RWPE1 (cell line): ENCODE data around the gene DGKI.

ENCODE experiments used
- CTCF ChIA-PET: fragments of 350-600 bp; sonication (Branson Sonifier 250); formaldehyde crosslinking; extraction: SDS; loops from one replicate; lab custom pipeline; 2021; lab: Yijun Ruan, JAX
- POLR2A ChIA-PET: fragments of 400-600 bp; formaldehyde crosslinking; extraction: SDS; loops from one replicate; lab custom pipeline; 2020; ENCODE audit warnings: antibody characterized with exemption; ENCODE audit not compliant: low non-redundant PET; lab: Yijun Ruan, JAX
- DNase-seq: peaks from one replicate; pipeline ENCODE4 v3.0.0; 2012; ENCODE audit warnings: low spot score
- H3K27ac ChIP-seq: fragments of 450-650 bp; 2 replicates; pipeline ENCODE4 v1.5.1; 2017
- TF ChIP-seq, protein P1 (sequence below): fragments of 450-650 bp; conservative IDR thresholded peaks from 2 replicates; pipeline ENCODE4 v1.5.1; 2017; ENCODE audit warnings: low read depth, mild to moderate bottlenecking

The DGKI gene

DNA sequence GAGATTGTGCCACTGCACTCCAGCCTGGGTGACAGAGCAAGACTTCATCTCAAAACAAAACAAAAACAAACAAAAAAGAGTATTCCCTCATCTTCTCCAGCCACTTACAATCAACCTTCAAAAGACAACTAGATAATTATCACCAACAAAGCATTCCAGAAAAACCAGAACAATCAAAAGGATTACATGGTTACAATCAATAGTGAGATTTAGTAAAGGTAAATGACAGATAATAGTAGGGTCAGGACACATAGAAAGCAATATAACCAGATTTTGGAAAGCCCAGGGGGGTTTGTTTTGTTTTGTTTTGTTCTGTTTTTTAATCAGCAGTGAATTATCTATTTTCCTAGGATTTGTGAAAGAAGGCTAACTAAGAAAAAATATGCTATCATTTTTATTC lies 412.2 kb downstream of the DGKI start:
- ChIA-PET CTCF (no interaction called here), POLR2A (no interaction called here)
- H3K27ac ChIP-seq: no peak overlapping the region
- TF ChIP-seq, protein P1, sequence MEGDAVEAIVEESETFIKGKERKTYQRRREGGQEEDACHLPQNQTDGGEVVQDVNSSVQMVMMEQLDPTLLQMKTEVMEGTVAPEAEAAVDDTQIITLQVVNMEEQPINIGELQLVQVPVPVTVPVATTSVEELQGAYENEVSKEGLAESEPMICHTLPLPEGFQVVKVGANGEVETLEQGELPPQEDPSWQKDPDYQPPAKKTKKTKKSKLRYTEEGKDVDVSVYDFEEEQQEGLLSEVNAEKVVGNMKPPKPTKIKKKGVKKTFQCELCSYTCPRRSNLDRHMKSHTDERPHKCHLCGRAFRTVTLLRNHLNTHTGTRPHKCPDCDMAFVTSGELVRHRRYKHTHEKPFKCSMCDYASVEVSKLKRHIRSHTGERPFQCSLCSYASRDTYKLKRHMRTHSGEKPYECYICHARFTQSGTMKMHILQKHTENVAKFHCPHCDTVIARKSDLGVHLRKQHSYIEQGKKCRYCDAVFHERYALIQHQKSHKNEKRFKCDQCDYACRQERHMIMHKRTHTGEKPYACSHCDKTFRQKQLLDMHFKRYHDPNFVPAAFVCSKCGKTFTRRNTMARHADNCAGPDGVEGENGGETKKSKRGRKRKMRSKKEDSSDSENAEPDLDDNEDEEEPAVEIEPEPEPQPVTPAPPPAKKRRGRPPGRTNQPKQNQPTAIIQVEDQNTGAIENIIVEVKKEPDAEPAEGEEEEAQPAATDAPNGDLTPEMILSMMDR: no peak
- DNase-seq: no peak

DNA sequence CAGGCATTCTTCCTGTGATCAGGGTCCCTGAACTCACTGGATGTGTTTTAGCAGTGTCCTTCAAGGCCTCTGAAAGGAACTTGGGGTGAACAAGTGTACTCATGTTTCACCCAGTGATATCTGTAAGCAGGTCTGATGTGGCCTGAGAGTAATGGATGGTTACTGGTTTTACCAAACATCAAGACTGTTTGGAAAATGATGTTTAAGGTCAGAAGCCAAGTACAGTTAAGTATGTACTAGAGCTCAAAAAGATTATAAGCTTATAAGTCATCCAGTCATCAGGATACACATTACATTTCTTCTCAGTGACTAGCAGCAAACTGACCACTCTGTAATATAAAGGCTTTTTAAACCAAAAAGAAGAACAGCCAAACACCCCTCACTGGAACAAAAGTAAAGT lies 423.5 kb downstream of the DGKI start:
- no peak for DNase-seq
- TF ChIP-seq, protein P1: no peak
- ChIA-PET POLR2A (no interaction called here), CTCF (no interaction called here)
- no peak overlapping the region for H3K27ac ChIP-seq

DNA sequence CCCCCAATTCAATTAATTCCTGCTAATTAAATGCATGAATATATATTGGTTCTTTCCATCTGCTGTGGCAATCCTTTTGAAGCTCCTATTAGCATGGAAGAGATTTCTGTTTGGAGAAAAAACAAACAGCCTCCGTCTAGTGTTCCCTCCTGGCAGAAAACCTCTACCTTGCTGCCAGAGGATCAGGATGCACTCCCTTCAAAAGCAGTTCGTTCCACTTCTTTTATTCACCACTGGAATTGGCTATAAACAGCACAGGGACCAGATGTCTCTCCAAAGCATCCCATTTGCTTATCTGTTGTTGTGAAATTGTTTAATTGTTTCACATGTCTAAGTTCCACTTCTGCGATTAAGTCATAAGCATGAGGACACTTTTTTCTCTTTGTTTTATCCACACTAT lies 425.4 kb downstream of the DGKI start:
- CTCF ChIA-PET: no interaction called here
- DNase-seq: no peak
- no peak overlapping the region for H3K27ac ChIP-seq
- TF ChIP-seq, protein P1: no peak
- POLR2A ChIA-PET: no interaction called here

DNA sequence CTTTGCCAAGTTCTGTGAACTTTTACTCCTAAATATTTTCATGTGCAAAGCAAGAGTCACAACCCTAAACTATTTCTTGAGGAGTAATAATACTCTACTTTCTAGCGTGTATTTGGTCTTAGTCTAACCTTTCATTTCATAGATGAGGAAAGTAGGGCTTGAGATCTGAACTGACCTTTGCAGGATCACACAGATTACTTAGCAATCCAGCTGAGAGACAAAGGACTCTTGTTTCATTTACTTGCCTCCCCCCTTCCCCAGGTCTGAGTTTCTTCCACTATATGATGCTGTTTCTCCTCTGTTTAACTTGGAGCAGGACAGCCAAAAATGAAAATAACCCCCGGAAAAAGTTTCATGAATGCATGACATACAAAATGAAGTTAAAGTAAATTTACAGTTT lies 427.9 kb downstream of the DGKI start:
- DNase-seq: no peak
- POLR2A ChIA-PET: no interaction called here
- no peak overlapping the region for H3K27ac ChIP-seq
- TF ChIP-seq, protein P1: no peak
- CTCF ChIA-PET: interaction anchor here (0.6 kb wide), 1 partner anchor 1339 kb away, joined by 3 read pairs; no protein-coding TSS in a partner anchor

DNA sequence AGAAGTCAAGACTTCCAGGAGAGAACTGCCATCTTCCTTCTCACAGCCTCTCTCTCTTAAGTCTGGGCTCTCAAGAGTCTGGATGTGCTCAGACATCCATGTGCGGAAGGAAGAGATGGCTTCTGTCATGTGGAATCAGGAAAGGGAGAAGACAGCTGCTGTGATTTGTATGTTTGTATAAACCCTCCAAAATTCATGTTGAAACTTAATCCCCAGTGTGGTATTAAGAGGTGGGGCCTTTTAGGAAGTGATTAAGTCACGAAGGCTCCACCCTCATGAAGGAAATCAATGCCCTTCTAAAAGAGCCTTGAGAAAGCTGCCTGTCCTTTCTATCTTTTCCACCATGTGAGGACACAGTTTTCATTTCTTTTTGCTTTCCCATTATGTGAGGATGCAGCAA lies 429.3 kb downstream of the DGKI start:
- POLR2A ChIA-PET: no interaction called here
- no peak for DNase-seq
- no peak overlapping the region for H3K27ac ChIP-seq
- CTCF ChIA-PET: no interaction called here
- TF ChIP-seq, protein P1: no peak

DNA sequence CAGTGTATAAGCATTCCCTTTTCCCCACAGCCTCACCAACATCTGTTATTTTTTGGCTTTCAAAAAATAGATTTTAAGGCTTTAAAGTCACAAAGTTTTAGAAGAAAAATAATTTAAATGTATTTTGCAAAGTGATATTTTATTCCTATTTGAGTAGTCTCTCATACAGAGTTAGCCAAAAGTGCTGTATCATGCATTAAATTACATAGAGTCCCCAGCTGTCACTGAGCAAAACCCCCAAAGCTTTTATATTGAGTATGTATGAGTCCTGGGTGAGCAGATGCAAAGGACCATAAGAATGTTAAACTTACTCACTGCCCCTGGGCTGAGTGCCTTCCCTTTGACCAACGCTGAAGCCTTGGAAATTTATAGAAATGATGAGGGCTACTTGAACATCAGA lies 432.9 kb downstream of the DGKI start:
- CTCF ChIA-PET: no interaction called here
- TF ChIP-seq, protein P1: no peak
- H3K27ac ChIP-seq: no peak overlapping the region
- POLR2A ChIA-PET: no interaction called here
- DNase-seq: no peak

DNA sequence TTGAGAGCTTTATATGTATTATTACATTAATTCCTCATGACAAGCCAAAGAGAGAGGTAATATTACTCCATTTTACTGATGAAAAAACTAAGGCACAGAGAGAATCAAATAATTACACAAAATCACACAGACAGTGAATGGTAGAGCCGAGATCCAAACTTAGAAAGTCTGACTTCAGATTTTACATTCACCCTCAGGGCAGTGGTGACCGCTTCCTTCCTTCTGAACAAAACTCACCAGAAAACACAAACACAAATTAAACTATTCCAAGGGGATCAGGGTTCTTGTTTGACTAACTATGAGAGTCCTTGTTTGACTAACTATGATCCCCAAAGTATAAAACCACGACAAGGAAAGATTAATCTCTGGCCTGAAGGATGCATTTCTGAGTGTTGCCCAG lies 435.3 kb downstream of the DGKI start:
- H3K27ac ChIP-seq: no peak overlapping the region
- TF ChIP-seq, protein P1: no peak
- DNase-seq: no peak
- CTCF ChIA-PET: no interaction called here
- POLR2A ChIA-PET: no interaction called here
